Trophoblast cell (in vitro differentiated cells and primary cell): ENCODE measurements around the gene POU4F1.

Experiments used
- DNase-seq, 2 donors: peaks; one replicate each; pipeline ENCODE4 v3.0.0-alpha.2; 2016
- H2AFZ ChIP-seq: 2 replicates; pipeline ENCODE4 v1.6.1; 2013; ENCODE audit warnings: low read length, moderate library complexity, mild to moderate bottlenecking; ENCODE audit not compliant: insufficient read depth, poor library complexity
- H2AK5ac ChIP-seq: 2 replicates; pipeline ENCODE4 v1.6.1; 2013; ENCODE audit warnings: mild to moderate bottlenecking, low read length
- H2BK120ac ChIP-seq: 2 replicates; pipeline ENCODE4 v1.6.1; 2013; ENCODE audit warnings: low read length, mild to moderate bottlenecking, moderate library complexity; ENCODE audit not compliant: insufficient read depth, poor library complexity
- H2BK12ac ChIP-seq: 2 replicates; pipeline ENCODE4 v1.6.1; 2013; ENCODE audit warnings: mild to moderate bottlenecking, low read length, moderate library complexity
- H2BK5ac ChIP-seq: 2 replicates; pipeline ENCODE4 v1.6.1; 2013; ENCODE audit warnings: low read length, low read depth, moderate library complexity, mild to moderate bottlenecking; ENCODE audit not compliant: poor library complexity
- H3K14ac ChIP-seq: 2 replicates; pipeline ENCODE4 v1.6.1; 2013; ENCODE audit warnings: mild to moderate bottlenecking, low read length
- H3K18ac ChIP-seq: 2 replicates; pipeline ENCODE4 v1.6.1; 2013; ENCODE audit warnings: mild to moderate bottlenecking, low read length
- H3K23ac ChIP-seq: 2 replicates; pipeline ENCODE4 v1.6.1; 2013; ENCODE audit warnings: low read length
- H3K27ac ChIP-seq: 2 replicates; pipeline ENCODE4 v1.5.1; 2013; ENCODE audit warnings: low read depth, mild to moderate bottlenecking, inconsistent platforms, low read length, moderate library complexity
- H3K27me3 ChIP-seq: 2 replicates; pipeline ENCODE4 v1.6.1; 2013; ENCODE audit warnings: inconsistent platforms, mild to moderate bottlenecking, low read length, moderate library complexity; ENCODE audit not compliant: insufficient read depth
- H3K36me3 ChIP-seq, 2 experiments: 1 replicate in 1 of 2; 2 replicates in 1 of 2; pipeline ENCODE4 v1.6.1; 2013; ENCODE audit warnings: low read length in 2 of 2, mild to moderate bottlenecking in 2 of 2, moderate library complexity in 1 of 2; ENCODE audit not compliant: insufficient read depth in 2 of 2, control insufficient read depth in 1 of 2
- H3K4ac ChIP-seq: 2 replicates; pipeline ENCODE4 v1.6.1; 2013; ENCODE audit warnings: low read depth, mild to moderate bottlenecking, low read length, moderate library complexity
- H3K4me1 ChIP-seq, 2 experiments: 1 replicate in 1 of 2; 2 replicates in 1 of 2; pipeline ENCODE4 v1.6.1; 2013; ENCODE audit warnings: low read length in 2 of 2, mild to moderate bottlenecking in 2 of 2, moderate library complexity in 1 of 2; ENCODE audit not compliant: insufficient read depth in 2 of 2, control insufficient read depth in 1 of 2
- H3K4me2 ChIP-seq: 2 replicates; pipeline ENCODE4 v1.6.1; 2013; ENCODE audit warnings: inconsistent platforms, mild to moderate bottlenecking, low read length, moderate library complexity
- H3K4me3 ChIP-seq: 2 replicates; pipeline ENCODE4 v1.5.1; 2013; ENCODE audit warnings: mild to moderate bottlenecking, low read depth, low read length, inconsistent platforms
- H3K79me1 ChIP-seq: one replicate; pipeline ENCODE4 v1.6.1; 2013; ENCODE audit warnings: low read length
- H3K79me2 ChIP-seq: 2 replicates; pipeline ENCODE4 v1.6.1; 2013; ENCODE audit warnings: low read length, mild to moderate bottlenecking; ENCODE audit not compliant: control insufficient read depth, insufficient read depth, poor library complexity
- H3K9ac ChIP-seq: 2 replicates; pipeline ENCODE4 v1.6.1; 2013; ENCODE audit warnings: mild to moderate bottlenecking, low read length
- H3K9me3 ChIP-seq: 2 replicates; pipeline ENCODE4 v1.6.1; 2013; ENCODE audit warnings: low read depth, mild to moderate bottlenecking, control low read depth, inconsistent platforms, low read length; ENCODE audit not compliant: insufficient read depth
- H4K12ac ChIP-seq: 2 replicates; pipeline ENCODE4 v1.6.1; 2013; ENCODE audit warnings: low read depth, mild to moderate bottlenecking, low read length, moderate library complexity
- H4K8ac ChIP-seq: 2 replicates; pipeline ENCODE4 v1.6.1; 2013; ENCODE audit warnings: low read depth, mild to moderate bottlenecking, low read length, moderate library complexity
- H4K91ac ChIP-seq: one replicate; pipeline ENCODE4 v1.6.1; 2013; ENCODE audit warnings: low read depth, mild to moderate bottlenecking, low read length, moderate library complexity
- WGBS: extraction: QIAGEN DNeasy Blood & Tissue Kit; methylation state at CpG from one replicate; pipeline ENCODE4 v1.1.7; 2013; ENCODE audit warnings: missing lambda C conversion rate; ENCODE audit not compliant: insufficient read length, insufficient coverage; ENCODE audit errors: extremely low coverage; 5-methylcytosine and 5-hydroxymethylcytosine counted together

The POU4F1 gene

GRCh38 chr13:78620936-78621470 is 17.7 kb upstream of the POU4F1 start:
- Histone ChIP-seq H3K23ac (no peak overlapping the region), H3K18ac (no peak overlapping the region), H2BK120ac (no peak overlapping the region), H3K27ac (no peak overlapping the region), H4K8ac (no peak overlapping the region), H3K4ac (no peak overlapping the region), H3K14ac (no peak overlapping the region), H3K9ac (no peak overlapping the region), H3K4me2 (no peak overlapping the region), H3K79me2 (no peaks in the 10 kb centered on the region), H3K36me3 (peaks cover 2 to 3% of the 10 kb centered on the region in 2 experiments), H4K12ac (no peak overlapping the region), H2BK5ac (no peak overlapping the region), H3K4me3 (no peak overlapping the region), H3K27me3 (no peaks in the 10 kb centered on the region), H3K9me3 (no peaks in the 10 kb centered on the region), H3K79me1 (no peaks in the 10 kb centered on the region), H2AK5ac (no peak overlapping the region), H4K91ac (no peak overlapping the region), H2BK12ac (no peak overlapping the region), H3K4me1 (no peaks in the 10 kb centered on the region), H2AFZ (no peak overlapping the region)
- no peak for DNase-seq
- no CpG with 5 or more reads among the region's 2 CpGs for WGBS

GRCh38 chr13:78618411-78618810 is 15.1 kb upstream of the POU4F1 start:
- no peak overlapping the region for H3K4ac ChIP-seq
- H2AK5ac ChIP-seq = no peak overlapping the region
- WGBS = no CpG with 5 or more reads among the region's 1 CpG
- H4K12ac ChIP-seq = no peak overlapping the region
- DNase-seq = no peak
- H3K9me3 ChIP-seq = no peaks in the 10 kb centered on the region
- H3K14ac ChIP-seq = no peak overlapping the region
- H4K8ac ChIP-seq = no peak overlapping the region
- no peak overlapping the region for H3K23ac ChIP-seq
- H3K4me1 ChIP-seq = no peaks in the 10 kb centered on the region
- H2BK120ac ChIP-seq = no peak overlapping the region
- no peaks in the 10 kb centered on the region for H3K79me1 ChIP-seq
- no peak overlapping the region for H3K9ac ChIP-seq
- H3K4me3 ChIP-seq = no peak overlapping the region
- no peak overlapping the region for H4K91ac ChIP-seq
- no peaks in the 10 kb centered on the region for H3K27me3 ChIP-seq
- H3K79me2 ChIP-seq = no peaks in the 10 kb centered on the region
- H3K36me3 ChIP-seq = peaks cover 2 to 3% of the 10 kb centered on the region in 2 experiments
- H3K4me2 ChIP-seq = no peak overlapping the region
- no peak overlapping the region for H2BK12ac ChIP-seq
- H3K27ac ChIP-seq = no peak overlapping the region
- H2AFZ ChIP-seq = no peak overlapping the region
- no peak overlapping the region for H2BK5ac ChIP-seq
- no peak overlapping the region for H3K18ac ChIP-seq

GRCh38 chr13:78611040-78611439 is 7.7 kb upstream of the POU4F1 start:
- Histone ChIP-seq H3K79me2 (no peaks in the 10 kb centered on the region), H2AFZ (no peak overlapping the region), H4K91ac (no peak overlapping the region), H3K9me3 (peaks cover 3% of the 10 kb centered on the region), H3K27me3 (peaks cover 43% of the 10 kb centered on the region), H2BK12ac (no peak overlapping the region), H3K4ac (no peak overlapping the region), H2AK5ac (no peak overlapping the region), H4K12ac (no peak overlapping the region), H3K4me1 (peaks cover 10 to 11% of the 10 kb centered on the region in 2 experiments), H3K23ac (no peak overlapping the region), H3K4me2 (no peak overlapping the region), H3K14ac (no peak overlapping the region), H3K18ac (no peak overlapping the region), H3K27ac (no peak overlapping the region), H3K36me3 (no peaks in the 10 kb centered on the region), H4K8ac (no peak overlapping the region), H3K79me1 (no peaks in the 10 kb centered on the region), H2BK120ac (no peak overlapping the region), H2BK5ac (no peak overlapping the region), H3K4me3 (no peak overlapping the region), H3K9ac (no peak overlapping the region)
- no CpG with 5 or more reads among the region's 3 CpGs for WGBS
- DNase-seq = no peak

- no peak overlapping the region for H3K18ac ChIP-seq
- no peak overlapping the region for H2AK5ac ChIP-seq
- H3K79me2 ChIP-seq = no peaks in the 10 kb centered on the region
- no peak overlapping the region for H4K91ac ChIP-seq
- no peak for DNase-seq
- H3K4me3 ChIP-seq = no peak overlapping the region
- no peak overlapping the region for H2AFZ ChIP-seq
- no peak overlapping the region for H3K9ac ChIP-seq
- peaks cover 49% of the 10 kb centered on the region for H3K27me3 ChIP-seq
- WGBS = no CpG with 5 or more reads among the region's 4 CpGs
- H2BK5ac ChIP-seq = no peak overlapping the region
- no peak overlapping the region for H4K12ac ChIP-seq
- H2BK120ac ChIP-seq = no peak overlapping the region
- H3K14ac ChIP-seq = no peak overlapping the region
- H3K4me1 ChIP-seq = peaks cover 10 to 11% of the 10 kb centered on the region in 2 experiments
- no peaks in the 10 kb centered on the region for H3K79me1 ChIP-seq
- no peak overlapping the region for H3K4me2 ChIP-seq
- H3K4ac ChIP-seq = no peak overlapping the region
- H3K23ac ChIP-seq = no peak overlapping the region
- no peak overlapping the region for H2BK12ac ChIP-seq
- H3K27ac ChIP-seq = no peak overlapping the region
- no peak overlapping the region for H4K8ac ChIP-seq
- H3K9me3 ChIP-seq = peaks cover 3% of the 10 kb centered on the region
- H3K36me3 ChIP-seq = no peaks in the 10 kb centered on the region
These were observed 7.1 kb upstream of the POU4F1 start for GRCh38 chr13:78610381-78610883.
